ENCODE results near the gene DCC. TPM values are rescaled to one million over a fixed set of nuclear protein-coding genes. Genes with fewer than 3 reads are reported as not detected.
"Not testable (repeated sequence)": the region's sequence is repeated elsewhere in the genome, so short reads cannot be mapped to it uniquely, and the experiment has no call there.

Gene DCC
- total and polyA plus RNA-seq, 4 experiments from 2014 or later, result not detected

GRCh38 chr18:53511725-53512124, 1171.7 kb downstream of the DCC start:
- CTCF ChIA-PET (ENCODE audit: partially characterized antibody); intact Hi-C loops (cut with micrococcal nuclease); H3K4me3 ChIP-seq (ENCODE audit: low read length in 2 of 2); POLR2A ChIA-PET (ENCODE audit: partially characterized antibody); H3K9me3 ChIP-seq (ENCODE audit: control insufficient read depth in 1 of 2, low read length in 2 of 2); H3K36me3 ChIP-seq (ENCODE audit: insufficient read depth, low read length); H3K4me1 Mint-ChIP-seq; H3K27me3 ChIP-seq (ENCODE audit: insufficient read depth, low read length); H3K27me3 Mint-ChIP-seq; H3K36me3 Mint-ChIP-seq; DNase-seq; H3K9me3 Mint-ChIP-seq; H3K4me1 ChIP-seq (ENCODE audit: insufficient read depth, low read length); H3K27ac ChIP-seq (ENCODE audit: low read depth, low read length); H3K4me3 Mint-ChIP-seq; H3K27ac Mint-ChIP-seq: not testable (repeated sequence)

GRCh38 chr18:53521068-53521467, 1181.1 kb downstream of the DCC start:
- H3K4me3 Mint-ChIP-seq, result no peak overlapping the region
- no peaks in the 10 kb centered on the region for H3K27me3 ChIP-seq (ENCODE audit: insufficient read depth, low read length)
- no peak overlapping the region for H3K4me3 ChIP-seq (ENCODE audit: low read length in 2 of 2)
- H3K4me1 ChIP-seq (ENCODE audit: insufficient read depth, low read length), result no peaks in the 10 kb centered on the region
- no peaks in the 10 kb centered on the region for H3K4me1 Mint-ChIP-seq
- H3K9me3 Mint-ChIP-seq, result peaks cover 0 to 6% (median 2%) of the 10 kb centered on the region in 8 donors
- H3K9me3 ChIP-seq (ENCODE audit: control insufficient read depth in 1 of 2, low read length in 2 of 2), result no peaks in the 10 kb centered on the region
- ChIA-PET POLR2A (ENCODE audit: partially characterized antibody) (no interaction called here), CTCF (ENCODE audit: partially characterized antibody) (interaction anchor here (1.2 kb wide), 1 partner anchor 11 kb away, joined by 4 read pairs; no protein-coding TSS in a partner anchor)
- DNase-seq, result no peak
- no peaks in the 10 kb centered on the region for H3K27me3 Mint-ChIP-seq
- no peak overlapping the region for H3K27ac Mint-ChIP-seq
- H3K27ac ChIP-seq (ENCODE audit: low read depth, low read length), result no peak overlapping the region
- no peaks in the 10 kb centered on the region for H3K36me3 ChIP-seq (ENCODE audit: insufficient read depth, low read length)
- no peaks in the 10 kb centered on the region for H3K36me3 Mint-ChIP-seq
- intact Hi-C loops (cut with micrococcal nuclease), result no loop called here

GRCh38 chr18:53526101-53526870, 1186.3 kb downstream of the DCC start:
- Mint-ChIP-seq H3K36me3 (no peaks in the 10 kb centered on the region), H3K4me1 (no peaks in the 10 kb centered on the region), H3K27me3 (no peaks in the 10 kb centered on the region), H3K4me3 (no peak overlapping the region), H3K9me3 (peaks cover 0 to 4% (median 0%) of the 10 kb centered on the region in 8 donors), H3K27ac (no peak overlapping the region)
- Histone ChIP-seq H3K36me3 (ENCODE audit: insufficient read depth, low read length) (no peaks in the 10 kb centered on the region), H3K9me3 (ENCODE audit: control insufficient read depth in 1 of 2, low read length in 2 of 2) (no peaks in the 10 kb centered on the region), H3K4me1 (ENCODE audit: insufficient read depth, low read length) (no peaks in the 10 kb centered on the region), H3K27me3 (ENCODE audit: insufficient read depth, low read length) (no peaks in the 10 kb centered on the region), H3K27ac (ENCODE audit: low read depth, low read length) (no peak overlapping the region), H3K4me3 (ENCODE audit: low read length in 2 of 2) (no peak overlapping the region)
- no peak for DNase-seq
- intact Hi-C loops (cut with micrococcal nuclease), result no loop called here
- POLR2A ChIA-PET (ENCODE audit: partially characterized antibody), result no interaction called here
- CTCF ChIA-PET (ENCODE audit: partially characterized antibody), result no interaction called here

GRCh38 chr18:53527365-53527764, 1187.4 kb downstream of the DCC start:
- H3K4me1 ChIP-seq (ENCODE audit: insufficient read depth, low read length), result no peaks in the 10 kb centered on the region
- H3K27me3 Mint-ChIP-seq, result no peaks in the 10 kb centered on the region
- ChIA-PET POLR2A (ENCODE audit: partially characterized antibody) (no interaction called here), CTCF (ENCODE audit: partially characterized antibody) (no interaction called here)
- no peak overlapping the region for H3K4me3 Mint-ChIP-seq
- no peaks in the 10 kb centered on the region for H3K27me3 ChIP-seq (ENCODE audit: insufficient read depth, low read length)
- H3K4me3 ChIP-seq (ENCODE audit: low read length in 2 of 2), result no peak overlapping the region
- intact Hi-C loops (cut with micrococcal nuclease), result no loop called here
- peaks cover 0 to 4% (median 0%) of the 10 kb centered on the region in 8 donors for H3K9me3 Mint-ChIP-seq
- H3K36me3 Mint-ChIP-seq, result no peaks in the 10 kb centered on the region
- H3K36me3 ChIP-seq (ENCODE audit: insufficient read depth, low read length), result no peaks in the 10 kb centered on the region
- no peaks in the 10 kb centered on the region for H3K9me3 ChIP-seq (ENCODE audit: control insufficient read depth in 1 of 2, low read length in 2 of 2)
- H3K27ac ChIP-seq (ENCODE audit: low read depth, low read length), result no peak overlapping the region
- H3K27ac Mint-ChIP-seq, result no peak overlapping the region
- H3K4me1 Mint-ChIP-seq, result no peaks in the 10 kb centered on the region
- no peak for DNase-seq

- no peak for DNase-seq
- ChIA-PET CTCF (ENCODE audit: partially characterized antibody) (interaction anchor here (1.6 kb wide), 1 partner anchor 9 kb away, joined by 4 read pairs; no protein-coding TSS in a partner anchor), POLR2A (ENCODE audit: partially characterized antibody) (no interaction called here)
- no peak overlapping the region for H3K27ac Mint-ChIP-seq
- no peaks in the 10 kb centered on the region for H3K4me1 Mint-ChIP-seq
- Histone ChIP-seq H3K27ac (ENCODE audit: low read depth, low read length) (no peak overlapping the region), H3K27me3 (ENCODE audit: insufficient read depth, low read length) (no peaks in the 10 kb centered on the region), H3K4me3 (ENCODE audit: low read length in 2 of 2) (no peak overlapping the region), H3K4me1 (ENCODE audit: insufficient read depth, low read length) (no peaks in the 10 kb centered on the region), H3K9me3 (ENCODE audit: control insufficient read depth in 1 of 2, low read length in 2 of 2) (no peaks in the 10 kb centered on the region), H3K36me3 (ENCODE audit: insufficient read depth, low read length) (no peaks in the 10 kb centered on the region)
- intact Hi-C loops (cut with micrococcal nuclease), result no loop called here
- H3K4me3 Mint-ChIP-seq, result no peak overlapping the region
- H3K9me3 Mint-ChIP-seq, result no peaks in the 10 kb centered on the region
- H3K36me3 Mint-ChIP-seq, result no peaks in the 10 kb centered on the region
- H3K27me3 Mint-ChIP-seq, result no peaks in the 10 kb centered on the region
Measured at GRCh38 chr18:53531187-53531586, 1191.2 kb downstream of the DCC start.

GRCh38 chr18:53531896-53532295, 1191.9 kb downstream of the DCC start:
- POLR2A ChIA-PET (ENCODE audit: partially characterized antibody), result no interaction called here
- CTCF ChIA-PET (ENCODE audit: partially characterized antibody), result interaction anchor here (1.6 kb wide), 1 partner anchor 10 kb away, joined by 4 read pairs; no protein-coding TSS in a partner anchor
- intact Hi-C loops (cut with micrococcal nuclease), result no loop called here
- Mint-ChIP-seq H3K4me3 (no peak overlapping the region), H3K27me3 (no peaks in the 10 kb centered on the region), H3K27ac (no peak overlapping the region), H3K9me3 (no peaks in the 10 kb centered on the region), H3K36me3 (no peaks in the 10 kb centered on the region), H3K4me1 (no peaks in the 10 kb centered on the region)
- no peaks in the 10 kb centered on the region for H3K4me1 ChIP-seq (ENCODE audit: insufficient read depth, low read length)
- H3K4me3 ChIP-seq (ENCODE audit: low read length in 2 of 2), result no peak overlapping the region
- no peaks in the 10 kb centered on the region for H3K9me3 ChIP-seq (ENCODE audit: control insufficient read depth in 1 of 2, low read length in 2 of 2)
- H3K36me3 ChIP-seq (ENCODE audit: insufficient read depth, low read length), result no peaks in the 10 kb centered on the region
- H3K27ac ChIP-seq (ENCODE audit: low read depth, low read length), result no peak overlapping the region
- no peaks in the 10 kb centered on the region for H3K27me3 ChIP-seq (ENCODE audit: insufficient read depth, low read length)
- no peak for DNase-seq

- H3K27ac Mint-ChIP-seq, result no peak overlapping the region
- H3K4me1 Mint-ChIP-seq, result no peaks in the 10 kb centered on the region
- ChIA-PET POLR2A (ENCODE audit: partially characterized antibody) (no interaction called here), CTCF (ENCODE audit: partially characterized antibody) (no interaction called here)
- Histone ChIP-seq H3K27ac (ENCODE audit: low read depth, low read length) (no peak overlapping the region), H3K4me1 (ENCODE audit: insufficient read depth, low read length) (no peaks in the 10 kb centered on the region), H3K27me3 (ENCODE audit: insufficient read depth, low read length) (no peaks in the 10 kb centered on the region), H3K36me3 (ENCODE audit: insufficient read depth, low read length) (no peaks in the 10 kb centered on the region), H3K4me3 (ENCODE audit: low read length in 2 of 2) (no peak overlapping the region), H3K9me3 (ENCODE audit: control insufficient read depth in 1 of 2, low read length in 2 of 2) (no peaks in the 10 kb centered on the region)
- no peaks in the 10 kb centered on the region for H3K27me3 Mint-ChIP-seq
- intact Hi-C loops (cut with micrococcal nuclease), result no loop called here
- H3K4me3 Mint-ChIP-seq, result no peak overlapping the region
- DNase-seq, result no peak
- H3K9me3 Mint-ChIP-seq, result peaks cover 0 to 2% (median 0%) of the 10 kb centered on the region in 8 donors
- H3K36me3 Mint-ChIP-seq, result no peaks in the 10 kb centered on the region
Measured at GRCh38 chr18:53534203-53534602, 1194.2 kb downstream of the DCC start.
